GF-D8 (cell line): ENCODE measurements around the gene RELCH.

Source experiments
- DNase-seq: peaks from one replicate; lab custom pipeline; 2025; lab: John Stamatoyannopoulos, UW

Gene RELCH

GRCh38 chr18:62324917-62325805 is 138.1 kb downstream of the RELCH start, which contains the start of gene TNFRSF11A:
Gene TNFRSF11A (plus strand): TSS chr18:62325310. CDS start chr18:62325353, 43 bp downstream.
- DNase-seq, result no peak

- DNase-seq, result no peak
Measured at GRCh38 chr18:62325806-62326645, 139.0 kb downstream of the RELCH start.

- DNase-seq, result no peak
Measured at GRCh38 chr18:62326646-62327348, 139.7 kb downstream of the RELCH start.

GRCh38 chr18:62327977-62328376 is 140.9 kb downstream of the RELCH start:
- no peak for DNase-seq

- DNase-seq, result no peak
Measured at GRCh38 chr18:62328586-62329525, 141.8 kb downstream of the RELCH start.

- DNase-seq, result no peak
Measured at GRCh38 chr18:62329691-62330454, 142.8 kb downstream of the RELCH start.

- DNase-seq, result no peak
Measured at GRCh38 chr18:62330650-62331049, 143.6 kb downstream of the RELCH start.

GRCh38 chr18:62331581-62332356 is 144.7 kb downstream of the RELCH start:
- DNase-seq, result no peak

GRCh38 chr18:62332431-62332830 is 145.4 kb downstream of the RELCH start:
- no peak for DNase-seq

GRCh38 chr18:62332964-62333695 is 146.1 kb downstream of the RELCH start:
- no peak for DNase-seq

GRCh38 chr18:62334120-62334519 is 147.1 kb downstream of the RELCH start:
- no peak for DNase-seq

GRCh38 chr18:62335494-62335893 is 148.4 kb downstream of the RELCH start:
- DNase-seq, result no peak

- DNase-seq, result no peak
Measured at GRCh38 chr18:62336618-62337017, 149.6 kb downstream of the RELCH start.

- DNase-seq, result no peak
Measured at GRCh38 chr18:62337336-62337735, 150.3 kb downstream of the RELCH start.

- DNase-seq, result no peak
Measured at GRCh38 chr18:62338446-62339105, 151.5 kb downstream of the RELCH start.

GRCh38 chr18:62339106-62339988 is 152.3 kb downstream of the RELCH start:
- no peak for DNase-seq

- DNase-seq, result no peak
Measured at GRCh38 chr18:62340996-62341395, 153.9 kb downstream of the RELCH start.
